GM12878 (cell line): Measurements from ENCODE around the gene MAP7. TPM values are rescaled to one million over a fixed set of nuclear protein-coding genes. Genes with fewer than 3 reads are reported as not detected.

Experiments
- polyA plus RNA-seq, 11 experiments: library from polyadenylated mRNA; depleted of rRNA in 4 of 11; unstranded in 6 of 11; stranded (reverse) in 5 of 11; fragments of >200 nt; fragmentation: Nextera tagmentation in 4 of 11; fragmentation: Illumina TruSeq in 1 of 11; extraction: Ambion mirVana in 4 of 11; extraction: Trizol in 1 of 11; gene quantifications; 1 replicate in 1 of 11; 2 replicates in 10 of 11; pipeline versions ENCODE4 v1.2.1 to v1.2.3, GENCODE V29; 2011 to 2016; ENCODE audit warnings: inconsistent platforms in 2 of 11, missing spikeins in 2 of 11, low read depth in 1 of 11
- small RNA-seq: library from RNA; depleted of rRNA; stranded (forward); fragments of <200 nt; gene quantifications from one replicate; pipeline ENCODE3, GENCODE V24; 2014
- total RNA-seq, 4 experiments: library from RNA; depleted of rRNA in 3 of 4; stranded (reverse); fragments of >200 nt in 3 of 4; fragmentation: Illumina TruSeq in 1 of 4; extraction: Trizol in 1 of 4; gene quantifications; 2 replicates each; pipeline versions ENCODE4 v1.2.1 to v1.2.3, GENCODE V29; 2013 to 2021

Gene MAP7
- total and polyA plus RNA-seq, 10 of the 15 experiments (the other 5 are each of a cell fraction or from before 2014, with no cell fraction given) = 0.04 to 0.17 (median 0.08) TPM; not detected in 2

Small RNA genes lying within 50 kb of the gene (small RNA-seq; reads per million reads assigned to genes)
- gene AL023284.1 (not detected), gene NDUFS5P1 (not detected)

Other genes starting within 250 kb of the MAP7 start
- 28.9 and 33.4 TPM in 2 replicates for gene MAP3K5, start 242.1 kb upstream of the MAP7 start, total RNA-seq (2014; rRNA removed)
- gene MAP3K5, start 242.1 kb upstream of the MAP7 start, total RNA-seq (2014; rRNA removed; fragmentation: Illumina TruSeq; extraction: Trizol) = 31.4 and 32.6 TPM in 2 replicates
- 31.6 TPM in 2 replicates for gene MAP3K5, start 242.1 kb upstream of the MAP7 start, total RNA-seq (2021)
- gene MAP3K5, start 242.1 kb upstream of the MAP7 start, polyA plus RNA-seq (2011; rRNA removed) = 34.3 and 46.0 TPM in 2 replicates
- 30.9 and 39.1 TPM in 2 replicates for gene MAP3K5, start 242.1 kb upstream of the MAP7 start, polyA plus RNA-seq (2014; fragmentation: Illumina TruSeq; extraction: Trizol)
- gene MAP3K5, start 242.1 kb upstream of the MAP7 start, polyA plus RNA-seq (2014; fragmentation: Nextera tagmentation; extraction: Ambion mirVana) = 10 to 100 TPM in 1 of 2 experiments, 1 to 10 TPM in 1; 5.4 to 11.1 TPM
- gene MAP3K5, start 242.1 kb upstream of the MAP7 start, polyA plus RNA-seq (2014; rRNA removed) = 17.5 and 18.2 TPM in 2 replicates
- gene MAP3K5, start 242.1 kb upstream of the MAP7 start, polyA plus RNA-seq (2016; fragmentation: Nextera tagmentation; extraction: Ambion mirVana) = 10 to 100 TPM in 1 of 2 experiments, 1 to 10 TPM in 1; 8.3 to 23.9 TPM